K562 (cell line): Measurements from ENCODE around the gene DNASE1L2. TPM values are rescaled to one million over a fixed set of nuclear protein-coding genes. Genes with fewer than 3 reads are reported as not detected.

ENCODE experiments used
- ATAC-seq: fragments of 200-7000 bp; cut with Tn5 transposase; 3 replicates; pipeline ENCODE4 v1.9.1; 2020; ENCODE audit warnings: moderate library complexity
- BruUV-seq: library from RNA; stranded (reverse); fragments of 400-500 nt; replicated peaks from 2 replicates; lab custom pipeline; 2021; lab: Mats Ljungman, UMichigan
- CTCF ChIA-PET: fragments of 300-600 bp; formaldehyde crosslinking; extraction: SDS; loops from one replicate; lab custom pipeline; 2021; ENCODE audit warnings: low intra/inter-chr PET ratio; lab: Yijun Ruan, JAX
- POLR2A ChIA-PET: fragments of 300-600, 350-650 bp; sonication (Branson Sonifier 250); formaldehyde crosslinking; extraction: SDS; loops from one replicate; lab custom pipeline; 2021; ENCODE audit warnings: antibody characterized with exemption, inconsistent platforms; lab: Yijun Ruan, JAX
- DNase-seq, 4 experiments: peaks; one replicate each; pipeline versions ENCODE4 v3.0.0 to v3.0.0-alpha.2; 2011 to 2018; ENCODE audit warnings: low spot score in 3 of 4, mixed read lengths in 3 of 4; ENCODE audit errors: extremely low read depth in 1 of 4
- FAIRE-seq: peaks from 2 replicates; lab custom pipeline; 2011; peaks lifted over from hg19 to GRCh38; lab: Jason Lieb, UNC
- H2AFZ ChIP-seq: 2 replicates; pipeline ENCODE4 v1.6.0; 2011; ENCODE audit warnings: low read depth, low read length, control low read depth, inconsistent platforms
- H3K27ac ChIP-seq: fragments of 200-600 bp; 3 replicates; pipeline ENCODE4 v1.8.0; 2011; ENCODE audit warnings: low read depth, mild to moderate bottlenecking, control low read depth, inconsistent platforms, low read length, moderate library complexity, mixed read lengths; ENCODE audit errors: extremely low read depth
- H3K27me3 ChIP-seq, 2 experiments: fragments of 300-600 bp in 1 of 2; 2 replicates in 1 of 2; 3 replicates in 1 of 2; pipeline versions ENCODE4 v1.6.0 to v1.8.0; 2011; ENCODE audit warnings: inconsistent platforms in 2 of 2, low read length in 2 of 2, mild to moderate bottlenecking in 1 of 2, mixed read lengths in 1 of 2, moderate library complexity in 1 of 2; ENCODE audit not compliant: control insufficient read depth in 2 of 2, insufficient read depth in 2 of 2
- H3K36me3 ChIP-seq: fragments of 300-600 bp; 3 replicates; pipeline ENCODE4 v1.8.0; 2011; ENCODE audit warnings: mild to moderate bottlenecking, low read length, inconsistent platforms; ENCODE audit not compliant: control insufficient read depth, insufficient read depth
- H3K4me1 ChIP-seq, 2 experiments: fragments of 200-600 bp in 1 of 2; replicated peaks in 1 of 2; 2 replicates in 1 of 2; 3 replicates in 1 of 2; pipeline versions ENCODE4 v1.5.1 to v1.8.0; 2011; ENCODE audit warnings: inconsistent platforms in 2 of 2, low read length in 2 of 2, mild to moderate bottlenecking in 1 of 2, mixed read lengths in 1 of 2, moderate library complexity in 1 of 2; ENCODE audit not compliant: control insufficient read depth in 2 of 2, insufficient read depth in 2 of 2
- H3K4me2 ChIP-seq: 2 replicates; pipeline ENCODE4 v1.6.1; 2011; ENCODE audit warnings: low read length, control low read depth, inconsistent platforms, mixed read lengths; ENCODE audit not compliant: insufficient read depth
- H3K4me3 ChIP-seq: fragments of 200-600 bp; sonication (generic), shearing (Covaris generic); 2 replicates; pipeline ENCODE4 v1.5.1; 2016; ENCODE audit warnings: control low read depth, inconsistent platforms
- H3K79me2 ChIP-seq: fragments of 200-600 bp; 3 replicates; pipeline ENCODE4 v1.8.0; 2011; ENCODE audit warnings: low read length, inconsistent platforms; ENCODE audit not compliant: control insufficient read depth, insufficient read depth
- H3K9ac ChIP-seq, 2 experiments: 2 replicates each; pipeline versions ENCODE4 v1.6.0 to v1.6.1; 2011; ENCODE audit warnings: low read depth in 2 of 2, low read length in 2 of 2, control low read depth in 1 of 2, inconsistent platforms in 1 of 2, mild to moderate bottlenecking in 1 of 2, mixed read lengths in 1 of 2; ENCODE audit not compliant: insufficient read depth in 1 of 2
- H3K9me1 ChIP-seq: one replicate; pipeline ENCODE4 v1.6.0; 2011; ENCODE audit warnings: inconsistent platforms, mild to moderate bottlenecking, low read length, moderate library complexity; ENCODE audit not compliant: control insufficient read depth, insufficient read depth
- H3K9me3 ChIP-seq: replicated peaks from 2 replicates; pipeline ENCODE4 v1.5.1; 2011; ENCODE audit warnings: low read depth, low read length, inconsistent platforms; ENCODE audit not compliant: control insufficient read depth, insufficient read depth
- H4K20me1 ChIP-seq: replicated peaks from 2 replicates; pipeline ENCODE4 v1.6.1; 2011; ENCODE audit warnings: low read length, inconsistent platforms, mixed read lengths; ENCODE audit not compliant: control insufficient read depth, insufficient read depth
- NEUROD1 ChIP-seq: fragments of 150-350 bp; IDR thresholded peaks from 2 replicates; pipeline ENCODE4 v1.6.1; 2014; ENCODE audit warnings: borderline replicate concordance, low read length, low read depth; ENCODE audit not compliant: partially characterized antibody
- SIN3B ChIP-seq: fragments of 450-650 bp; IDR thresholded peaks from 2 replicates; pipeline ENCODE4 v1.6.1; 2017; ENCODE audit warnings: low read depth, mild to moderate bottlenecking, moderate library complexity
- WGBS: fragments of 100-300 bp; shearing (Covaris generic); methylation state at CpG from one replicate; pipeline ENCODE4 v1.1.6; 2016; ENCODE audit warnings: low coverage, mixed read lengths; ENCODE audit not compliant: insufficient coverage; ENCODE audit errors: missing lambda C conversion rate; 5-methylcytosine and 5-hydroxymethylcytosine counted together
- in situ Hi-C: fragments of 300-500 bp; cut with MboI; formaldehyde crosslinking; loops from 4 replicates; pipeline ENCODE4 v1.15.0; 2018; ENCODE audit warnings: inconsistent platforms, mixed read lengths
- intact Hi-C: fragments of 100-400 bp; cut with micrococcal nuclease; formaldehyde crosslinking; loops from 2 replicates; pipeline ENCODE4 v1.14.2; 2022
- polyA plus RNA-seq, 8 experiments: library from polyadenylated mRNA; depleted of rRNA in 4 of 8; stranded (reverse) in 5 of 8; unstranded in 3 of 8; fragments of >200 nt; fragmentation: Nextera tagmentation in 2 of 8; fragmentation: Illumina TruSeq in 1 of 8; extraction: Ambion mirVana in 2 of 8; extraction: Trizol in 1 of 8; gene quantifications; 2 replicates each; pipeline versions ENCODE4 v1.2.1 to v1.2.3, GENCODE V29; 2011 to 2014; ENCODE audit warnings: inconsistent platforms in 1 of 8, missing spikeins in 1 of 8
- total RNA-seq, 7 experiments: library from RNA; depleted of rRNA in 6 of 7; stranded (reverse); fragments of >200 nt in 6 of 7; fragmentation: Illumina TruSeq in 2 of 7; extraction: Trizol in 2 of 7; gene quantifications; 2 replicates each; pipeline versions ENCODE4 v1.2.1 to v1.2.3, GENCODE V29; 2011 to 2021; ENCODE audit warnings: low replicate concordance in 1 of 7
- TF ChIP-seq, protein P1 (sequence below): sonication (generic); formaldehyde crosslinking; IDR thresholded peaks from 2 replicates; pipeline ENCODE4 v1.8.1; 2023; ENCODE audit warnings: missing genetic modification reagents, mild to moderate bottlenecking, borderline replicate concordance

The DNASE1L2 gene
- total and polyA plus RNA-seq, 9 of the 15 experiments (the other 6 are each of a cell fraction or from before 2014, with no cell fraction given): 0.08 to 2.7 (median 1.7) TPM; not detected in 1

DNA sequence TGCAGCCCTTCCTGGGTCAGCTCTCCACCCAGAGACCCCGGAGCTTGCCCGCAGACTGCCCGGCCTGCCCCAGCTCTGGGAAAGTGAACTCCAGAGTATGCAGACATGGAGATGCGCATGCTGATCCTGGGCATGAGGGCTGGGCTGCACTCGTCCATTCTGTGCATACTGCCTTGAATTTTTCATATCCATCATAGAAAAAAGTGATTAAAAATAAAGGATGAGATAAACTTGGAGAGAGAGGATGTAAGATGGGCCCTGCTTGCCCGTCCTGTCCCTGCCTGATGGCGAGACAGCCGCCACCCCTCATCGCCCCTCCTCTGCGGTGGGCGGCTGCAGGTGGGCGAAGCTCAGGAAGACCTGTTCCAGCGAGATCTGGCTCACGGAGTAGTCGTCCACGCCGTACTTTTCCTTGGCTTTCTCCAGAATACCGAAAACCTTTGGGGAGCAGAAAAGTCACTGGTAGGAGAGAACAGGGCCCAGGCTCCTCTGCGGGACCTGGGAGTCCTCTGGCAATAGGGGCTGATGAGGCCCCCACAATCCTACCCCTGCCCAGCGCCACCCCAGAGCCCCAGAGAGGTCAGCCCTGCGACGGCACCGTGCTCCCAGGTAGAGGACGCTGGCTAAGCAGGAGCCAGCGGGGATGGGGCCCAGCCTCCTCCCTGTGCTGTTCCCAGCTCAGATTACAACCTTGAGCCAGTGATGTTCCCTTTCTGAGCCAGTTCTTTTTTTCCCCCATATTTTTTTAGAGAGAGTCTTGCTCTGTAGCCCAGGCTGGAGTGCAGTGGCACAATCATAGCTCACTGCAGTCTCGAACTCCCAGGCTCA is 40.3 kb downstream of the DNASE1L2 start:
- intact Hi-C loops (no loop called here), in situ Hi-C loops (no loop called here)
- H2AFZ ChIP-seq: no peak overlapping the region
- ATAC-seq (no peak), DNase-seq (no peak), FAIRE-seq (no peak)
- no peaks in the 10 kb centered on the region for H3K27me3 ChIP-seq
- peaks cover 0 to 49% of the 10 kb centered on the region in 2 experiments; a peak in 2 of 5 replicates for H3K4me1 ChIP-seq
- H3K4me3 ChIP-seq: no peak overlapping the region
- CTCF ChIA-PET: no interaction called here
- H4K20me1 ChIP-seq: no peaks in the 10 kb centered on the region
- POLR2A ChIA-PET: interaction anchor here (0.7 to 1.0 kb wide), 2 partner anchors 11 to 243 kb away, joined by 3 read pairs; no protein-coding TSS in a partner anchor
- no peaks in the 10 kb centered on the region for H3K9me3 ChIP-seq
- BruUV-seq: no TSS peak
- H3K4me2 ChIP-seq: no peak overlapping the region
- 84% methylated on average over 23 of the region's 26 CpGs for WGBS
- TF ChIP-seq, protein P1, sequence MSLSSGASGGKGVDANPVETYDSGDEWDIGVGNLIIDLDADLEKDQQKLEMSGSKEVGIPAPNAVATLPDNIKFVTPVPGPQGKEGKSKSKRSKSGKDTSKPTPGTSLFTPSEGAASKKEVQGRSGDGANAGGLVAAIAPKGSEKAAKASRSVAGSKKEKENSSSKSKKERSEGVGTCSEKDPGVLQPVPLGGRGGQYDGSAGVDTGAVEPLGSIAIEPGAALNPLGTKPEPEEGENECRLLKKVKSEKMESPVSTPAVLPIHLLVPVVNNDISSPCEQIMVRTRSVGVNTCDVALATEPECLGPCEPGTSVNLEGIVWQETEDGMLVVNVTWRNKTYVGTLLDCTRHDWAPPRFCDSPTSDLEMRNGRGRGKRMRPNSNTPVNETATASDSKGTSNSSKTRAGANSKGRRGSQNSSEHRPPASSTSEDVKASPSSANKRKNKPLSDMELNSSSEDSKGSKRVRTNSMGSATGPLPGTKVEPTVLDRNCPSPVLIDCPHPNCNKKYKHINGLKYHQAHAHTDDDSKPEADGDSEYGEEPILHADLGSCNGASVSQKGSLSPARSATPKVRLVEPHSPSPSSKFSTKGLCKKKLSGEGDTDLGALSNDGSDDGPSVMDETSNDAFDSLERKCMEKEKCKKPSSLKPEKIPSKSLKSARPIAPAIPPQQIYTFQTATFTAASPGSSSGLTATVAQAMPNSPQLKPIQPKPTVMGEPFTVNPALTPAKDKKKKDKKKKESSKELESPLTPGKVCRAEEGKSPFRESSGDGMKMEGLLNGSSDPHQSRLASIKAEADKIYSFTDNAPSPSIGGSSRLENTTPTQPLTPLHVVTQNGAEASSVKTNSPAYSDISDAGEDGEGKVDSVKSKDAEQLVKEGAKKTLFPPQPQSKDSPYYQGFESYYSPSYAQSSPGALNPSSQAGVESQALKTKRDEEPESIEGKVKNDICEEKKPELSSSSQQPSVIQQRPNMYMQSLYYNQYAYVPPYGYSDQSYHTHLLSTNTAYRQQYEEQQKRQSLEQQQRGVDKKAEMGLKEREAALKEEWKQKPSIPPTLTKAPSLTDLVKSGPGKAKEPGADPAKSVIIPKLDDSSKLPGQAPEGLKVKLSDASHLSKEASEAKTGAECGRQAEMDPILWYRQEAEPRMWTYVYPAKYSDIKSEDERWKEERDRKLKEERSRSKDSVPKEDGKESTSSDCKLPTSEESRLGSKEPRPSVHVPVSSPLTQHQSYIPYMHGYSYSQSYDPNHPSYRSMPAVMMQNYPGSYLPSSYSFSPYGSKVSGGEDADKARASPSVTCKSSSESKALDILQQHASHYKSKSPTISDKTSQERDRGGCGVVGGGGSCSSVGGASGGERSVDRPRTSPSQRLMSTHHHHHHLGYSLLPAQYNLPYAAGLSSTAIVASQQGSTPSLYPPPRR (CRISPR knock-in tag): no peak
- TF ChIP-seq NEUROD1: no peak
- no peak for TF ChIP-seq SIN3B
- TF ChIP-seq, all 486 proteins: peak for 0
- no peak overlapping the region for H3K27ac ChIP-seq
- H3K36me3 ChIP-seq: peaks cover 38% of the 10 kb centered on the region; the same call in 2 of the 3 replicates
- H3K9me1 ChIP-seq: peaks cover 3% of the 10 kb centered on the region
- H3K9ac ChIP-seq: peak overlapping the region in 1 of 2 experiments; percentile 74; a peak in 1 of 4 replicates
- no peaks in the 10 kb centered on the region for H3K79me2 ChIP-seq
